Adrenal gland (tissue), 12 donors: ENCODE data around the gene CTXND1. TPM values are rescaled to one million over a fixed set of nuclear protein-coding genes. Genes with fewer than 3 reads are reported as not detected.
A peak's percentile ranks its signal among the peaks of the same experiment; 100 is the strongest.

ENCODE experiments used
- DNase-seq, 7 donors: peaks; one replicate each; pipeline ENCODE4 v3.0.0-alpha.2; 2019 to 2020
- H3K27ac ChIP-seq, 5 donors: fragments of 200-600 bp; sonication (generic) in 4 of 5; 1 replicate in 3 of 5; 2 replicates in 2 of 5; pipeline versions ENCODE4 v1.5.1 to v1.8.0; 2016 to 2020; ENCODE audit warnings: mild to moderate bottlenecking in 1 of 5
- H3K27me3 ChIP-seq: fragments of 200-600 bp; 2 replicates; pipeline ENCODE4 v1.8.0; 2021
- H3K36me3 ChIP-seq, 2 donors: fragments of 200-600 bp; replicated peaks in 1 of 2; 1 replicate in 1 of 2; 2 replicates in 1 of 2; pipeline versions ENCODE4 v1.5.1 to v1.8.0; 2018 to 2022
- H3K4me1 ChIP-seq, 2 donors: fragments of 200-600 bp; replicated peaks in 1 of 2; 1 replicate in 1 of 2; 2 replicates in 1 of 2; pipeline versions ENCODE4 v1.5.1 to v1.8.0; 2018 to 2021
- H3K4me3 ChIP-seq, 4 donors: fragments of 200-600 bp; sonication (generic) in 3 of 4; one replicate each; pipeline ENCODE4 v1.5.1; 2016 to 2018
- H3K9me3 ChIP-seq, 3 donors: fragments of 200-600 bp; sonication (generic) in 1 of 3; replicated peaks in 1 of 3; 1 replicate in 2 of 3; 2 replicates in 1 of 3; pipeline versions ENCODE4 v1.5.1 to v1.8.0; 2016 to 2021
- POLR2A ChIP-seq, 2 donors: fragments of 450-650 bp; IDR thresholded peaks; one replicate each; pipeline ENCODE4 v1.6.1; 2017; ENCODE audit warnings: antibody characterized with exemption in 2 of 2, mild to moderate bottlenecking in 2 of 2, moderate library complexity in 1 of 2
- WGBS, 4 donors: extraction: QIAGEN DNeasy Blood & Tissue Kit in 2 of 4; methylation state at CpG; one replicate each; pipeline versions ENCODE4 v1.1.5 to v1.1.7; 2013 to 2017; 5-methylcytosine and 5-hydroxymethylcytosine counted together
- intact Hi-C, 2 donors: fragments of 100-400 bp; cut with DNase I; formaldehyde crosslinking; loops; one replicate each; pipeline versions ENCODE4 v1.14.1 to v1.15.0; 2022 to 2023
- polyA plus RNA-seq, 3 donors: library from polyadenylated mRNA; stranded (reverse); fragments of 200-250 nt in 2 of 3; fragments of 350-450 nt in 1 of 3; fragmentation: Illumina TruSeq in 1 of 3; extraction: RNeasy Lipid Tissue Mini Kit (QIAGEN cat#74804) in 1 of 3; gene quantifications; one replicate each; pipeline ENCODE4 v1.2.3, GENCODE V29; 2013 to 2014
- total RNA-seq, 9 donors: library from RNA; depleted of rRNA in 4 of 9; stranded (reverse); fragments of >200 nt in 4 of 9; fragments of 120-200 nt in 1 of 9; fragmentation: NEBNext Ultra II Directional in 1 of 9; extraction: Animal tissue kit (Norgen Biotek cat#: 25700) in 1 of 9; gene quantifications; one replicate each; pipeline versions ENCODE4 v1.1.0 to v1.2.4, GENCODE V29; 2013 to 2023
- TF ChIP-seq, protein P1 (sequence below), 6 experiments: fragments of 450-650 bp in 4 of 6; fragments of 200-600 bp in 2 of 6; sonication (generic) in 1 of 6; IDR thresholded peaks; 1 replicate in 5 of 6; 2 replicates in 1 of 6; pipeline versions ENCODE4 v1.5.1 to v1.8.0; 2016 to 2021; ENCODE audit warnings: antibody characterized with exemption in 6 of 6, mild to moderate bottlenecking in 2 of 6, moderate library complexity in 1 of 6
- donor health status: healthy with polysubstance abuse.
- donor health status: Bipolar disorder and iron deficiency.
- donor health status: DM: yes; HTN: yes; CAD: no.
- donor health status: DM: no; HTN: no; CAD: no.
- donor health status: DM: no; HTN: no; CAD: no.
- donor health status: DM: yes; HTN: yes; CAD: no.

CTXND1 gene
- total and polyA plus RNA-seq, 12 donors, result 0.55 to 17.4 (median 4.3) TPM

DNA sequence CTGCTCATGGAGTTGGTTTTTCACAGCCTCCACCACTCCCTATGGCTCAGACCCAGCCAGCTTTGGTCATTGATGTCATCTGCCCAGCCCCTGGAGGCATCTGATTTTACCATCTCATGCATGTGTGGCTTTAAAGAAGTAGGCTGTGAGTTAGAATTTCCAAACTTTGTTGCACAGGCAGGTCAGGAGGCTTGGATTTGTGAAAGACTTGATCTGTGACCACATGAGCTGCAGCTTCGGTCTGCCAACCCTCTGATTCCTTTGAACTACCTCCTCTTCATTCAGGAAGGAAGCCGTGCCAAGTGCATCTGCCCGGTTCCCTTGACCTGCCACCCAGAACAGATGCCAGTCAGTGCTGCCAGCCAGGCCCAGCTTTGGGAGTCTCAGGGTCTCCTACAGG, 9.2 kb downstream of the CTXND1 start:
- H3K36me3 ChIP-seq, result no peaks in the 10 kb centered on the region
- H3K9me3 ChIP-seq, result no peaks in the 10 kb centered on the region
- DNase-seq, result peak; percentile 66 to 85 (median 82)
- TF ChIP-seq, protein P1, sequence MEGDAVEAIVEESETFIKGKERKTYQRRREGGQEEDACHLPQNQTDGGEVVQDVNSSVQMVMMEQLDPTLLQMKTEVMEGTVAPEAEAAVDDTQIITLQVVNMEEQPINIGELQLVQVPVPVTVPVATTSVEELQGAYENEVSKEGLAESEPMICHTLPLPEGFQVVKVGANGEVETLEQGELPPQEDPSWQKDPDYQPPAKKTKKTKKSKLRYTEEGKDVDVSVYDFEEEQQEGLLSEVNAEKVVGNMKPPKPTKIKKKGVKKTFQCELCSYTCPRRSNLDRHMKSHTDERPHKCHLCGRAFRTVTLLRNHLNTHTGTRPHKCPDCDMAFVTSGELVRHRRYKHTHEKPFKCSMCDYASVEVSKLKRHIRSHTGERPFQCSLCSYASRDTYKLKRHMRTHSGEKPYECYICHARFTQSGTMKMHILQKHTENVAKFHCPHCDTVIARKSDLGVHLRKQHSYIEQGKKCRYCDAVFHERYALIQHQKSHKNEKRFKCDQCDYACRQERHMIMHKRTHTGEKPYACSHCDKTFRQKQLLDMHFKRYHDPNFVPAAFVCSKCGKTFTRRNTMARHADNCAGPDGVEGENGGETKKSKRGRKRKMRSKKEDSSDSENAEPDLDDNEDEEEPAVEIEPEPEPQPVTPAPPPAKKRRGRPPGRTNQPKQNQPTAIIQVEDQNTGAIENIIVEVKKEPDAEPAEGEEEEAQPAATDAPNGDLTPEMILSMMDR (IDR thresholded peaks at IDR 0.05), result no peak
- TF ChIP-seq POLR2A (IDR thresholded peaks at IDR 0.05), result peak in 1 of 2 donors; percentile 35
- peaks cover 8% of the 10 kb centered on the region for H3K27me3 ChIP-seq
- H3K27ac ChIP-seq, result peak overlapping the region in 3 of 5 donors; percentile 49 to 73 (median 71)
- no peak overlapping the region for H3K4me3 ChIP-seq
- 0 to 38% (median 29%) methylated on average over 2 to 3 of the region's 3 CpGs for WGBS, 4 donors
- peaks cover 6 to 7% of the 10 kb centered on the region in 2 donors for H3K4me1 ChIP-seq
- intact Hi-C loops, result no loop called here

DNA sequence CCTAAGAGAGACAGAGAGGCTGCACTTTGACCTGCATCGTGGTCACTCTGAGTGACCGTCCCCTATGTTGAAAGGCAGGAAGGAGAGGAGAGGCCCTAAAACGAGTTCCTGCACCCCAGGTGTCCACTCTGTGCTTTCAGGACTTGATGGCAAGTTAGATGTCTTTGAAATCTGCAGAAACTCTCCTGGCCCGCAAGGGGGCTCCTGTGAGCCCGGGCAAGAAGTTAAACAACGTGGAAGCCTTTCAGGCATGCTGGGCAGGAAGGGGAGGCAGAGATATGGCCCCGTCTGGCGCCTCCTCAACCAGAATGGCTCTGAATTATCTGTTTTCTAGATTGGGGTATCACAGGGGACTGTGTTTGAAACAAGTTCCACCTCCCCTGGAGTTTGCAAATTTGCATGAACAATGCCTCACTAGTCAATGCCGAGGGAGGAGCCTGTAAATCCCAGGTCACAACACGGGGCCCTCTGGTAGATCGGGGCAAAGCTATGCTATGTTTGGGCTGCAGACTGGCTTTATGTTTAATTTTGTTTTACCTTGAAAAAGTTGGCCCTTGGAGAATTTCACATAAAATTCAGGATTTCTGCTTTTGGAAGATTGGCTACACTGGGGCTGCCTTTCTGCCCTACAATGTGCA, 9.8 kb downstream of the CTXND1 start:
- no peaks in the 10 kb centered on the region for H3K36me3 ChIP-seq
- peaks cover 8% of the 10 kb centered on the region for H3K27me3 ChIP-seq
- 44 to 56% (median 52%) methylated on average over 10 to 11 of the region's 11 CpGs for whole genome bisulfite sequencing, 4 donors
- H3K27ac ChIP-seq, result peak overlapping the region in 3 of 5 donors; percentile 49 to 73 (median 71)
- TF ChIP-seq, protein P1 (IDR thresholded peaks at IDR 0.05), result peak in 5 of 6 experiments; percentile 20 to 47 (median 28)
- no peak for TF ChIP-seq POLR2A (IDR thresholded peaks at IDR 0.05)
- H3K4me1 ChIP-seq, result peaks cover 6 to 7% of the 10 kb centered on the region in 2 donors
- no peak overlapping the region for H3K4me3 ChIP-seq
- DNase-seq, result peak in 3 of 7 donors; percentile 18 to 37 (median 19)
- intact Hi-C loops, result no loop called here
- no peaks in the 10 kb centered on the region for H3K9me3 ChIP-seq

DNA sequence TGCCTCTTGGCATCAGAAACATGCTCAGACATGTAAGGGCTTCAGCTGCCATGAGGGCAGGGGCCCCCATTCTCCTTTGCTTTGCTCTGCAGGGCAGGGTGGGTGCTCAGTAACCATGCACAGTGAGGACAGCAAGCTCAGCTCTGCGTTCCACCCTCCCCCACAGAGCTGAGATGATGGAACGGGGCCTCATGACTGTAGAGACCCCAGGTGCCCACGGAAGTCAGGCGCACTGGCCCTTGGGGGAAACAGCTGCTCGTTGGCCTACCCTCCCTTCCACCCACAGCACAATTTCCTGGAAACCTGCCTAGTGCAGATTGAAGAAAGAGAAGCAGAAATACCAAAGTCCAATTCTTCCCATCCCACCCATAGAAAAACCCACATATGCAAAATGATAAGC, 10.5 kb downstream of the CTXND1 start:
- no peak for TF ChIP-seq POLR2A (IDR thresholded peaks at IDR 0.05)
- TF ChIP-seq, protein P1 (IDR thresholded peaks at IDR 0.05), result no peak
- no peak overlapping the region for H3K4me3 ChIP-seq
- no peak overlapping the region for H3K27ac ChIP-seq
- peaks cover 6 to 7% of the 10 kb centered on the region in 2 donors for H3K4me1 ChIP-seq
- WGBS, 4 donors, result 62 to 65% (median 64%) methylated on average over 5 of the region's 5 CpGs
- peaks cover 8% of the 10 kb centered on the region for H3K27me3 ChIP-seq
- DNase-seq, result no peak
- H3K9me3 ChIP-seq, result no peaks in the 10 kb centered on the region
- H3K36me3 ChIP-seq, result no peaks in the 10 kb centered on the region
- intact Hi-C loops, result no loop called here

DNA sequence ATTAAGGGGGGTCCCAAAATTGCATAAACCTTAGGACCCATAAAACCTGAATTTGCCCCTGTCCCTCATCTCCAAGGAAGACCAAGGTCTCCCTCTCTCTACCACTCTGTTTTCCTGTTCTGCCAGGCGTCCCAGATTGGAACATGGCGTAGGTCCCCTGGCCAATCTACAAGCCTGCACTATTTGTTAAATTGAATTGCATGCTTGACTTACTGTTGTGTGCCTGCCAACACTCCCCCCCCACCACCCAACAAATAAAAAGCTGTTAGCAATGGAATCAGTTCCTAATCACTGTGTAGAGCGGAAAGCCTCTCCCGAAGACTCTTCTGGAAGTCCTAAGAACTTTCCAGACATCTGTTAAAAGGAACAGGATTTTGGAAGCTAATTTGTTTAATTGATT, 11.7 kb downstream of the CTXND1 start:
- WGBS, 4 donors, result 88 to 94% (median 89%) methylated on average over 4 of the region's 4 CpGs
- no peak overlapping the region for H3K4me3 ChIP-seq
- H3K36me3 ChIP-seq, result no peaks in the 10 kb centered on the region
- H3K27me3 ChIP-seq, result peaks cover 8% of the 10 kb centered on the region
- intact Hi-C loops, result no loop called here
- H3K27ac ChIP-seq, result no peak overlapping the region
- H3K9me3 ChIP-seq, result no peaks in the 10 kb centered on the region
- no peak for TF ChIP-seq POLR2A (IDR thresholded peaks at IDR 0.05)
- TF ChIP-seq, protein P1 (IDR thresholded peaks at IDR 0.05), result no peak
- peaks cover 6 to 7% of the 10 kb centered on the region in 2 donors for H3K4me1 ChIP-seq
- peak in 1 of 7 donors; percentile 30 for DNase-seq
